ENCODE results near the gene PTPRN2. TPM values are rescaled to one million over a fixed set of nuclear protein-coding genes. Genes with fewer than 3 reads are reported as not detected.
"Not testable (repeated sequence)": the region's sequence is repeated elsewhere in the genome, so short reads cannot be mapped to it uniquely, and the experiment has no call there.

The PTPRN2 gene
- total RNA-seq, 1 donor from 2014 or later, result 7.8 TPM

DNA sequence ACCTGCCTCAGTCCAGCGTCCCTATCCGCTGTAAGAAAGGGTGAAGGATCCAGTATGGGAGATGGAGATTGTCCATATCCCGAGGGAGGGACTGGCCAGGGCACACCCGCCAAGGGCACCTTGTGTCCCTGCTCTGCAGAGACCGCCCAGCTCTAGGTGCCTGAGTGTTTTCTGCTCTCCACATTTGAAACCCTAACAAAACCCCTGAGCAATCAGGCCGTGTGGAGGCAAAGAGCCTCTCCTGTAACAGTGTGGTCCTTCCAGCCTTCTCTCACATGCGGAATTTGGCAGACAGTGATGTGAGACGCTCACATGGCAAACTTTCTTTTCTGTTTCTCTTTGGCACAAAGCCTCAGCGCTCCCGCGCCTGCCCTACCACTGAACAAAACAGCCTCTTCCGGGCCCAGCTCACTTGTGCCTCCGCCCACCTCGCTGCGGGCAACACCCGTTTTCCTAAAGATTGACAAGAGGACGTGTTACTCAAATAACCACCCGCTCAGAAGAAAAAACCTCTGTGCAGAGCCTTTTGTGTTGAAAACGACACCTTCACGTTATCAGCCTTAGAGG is 736.0 kb downstream of the PTPRN2 start:
- peak; percentile 65 for DNase-seq (ENCODE audit: low spot score)

DNA sequence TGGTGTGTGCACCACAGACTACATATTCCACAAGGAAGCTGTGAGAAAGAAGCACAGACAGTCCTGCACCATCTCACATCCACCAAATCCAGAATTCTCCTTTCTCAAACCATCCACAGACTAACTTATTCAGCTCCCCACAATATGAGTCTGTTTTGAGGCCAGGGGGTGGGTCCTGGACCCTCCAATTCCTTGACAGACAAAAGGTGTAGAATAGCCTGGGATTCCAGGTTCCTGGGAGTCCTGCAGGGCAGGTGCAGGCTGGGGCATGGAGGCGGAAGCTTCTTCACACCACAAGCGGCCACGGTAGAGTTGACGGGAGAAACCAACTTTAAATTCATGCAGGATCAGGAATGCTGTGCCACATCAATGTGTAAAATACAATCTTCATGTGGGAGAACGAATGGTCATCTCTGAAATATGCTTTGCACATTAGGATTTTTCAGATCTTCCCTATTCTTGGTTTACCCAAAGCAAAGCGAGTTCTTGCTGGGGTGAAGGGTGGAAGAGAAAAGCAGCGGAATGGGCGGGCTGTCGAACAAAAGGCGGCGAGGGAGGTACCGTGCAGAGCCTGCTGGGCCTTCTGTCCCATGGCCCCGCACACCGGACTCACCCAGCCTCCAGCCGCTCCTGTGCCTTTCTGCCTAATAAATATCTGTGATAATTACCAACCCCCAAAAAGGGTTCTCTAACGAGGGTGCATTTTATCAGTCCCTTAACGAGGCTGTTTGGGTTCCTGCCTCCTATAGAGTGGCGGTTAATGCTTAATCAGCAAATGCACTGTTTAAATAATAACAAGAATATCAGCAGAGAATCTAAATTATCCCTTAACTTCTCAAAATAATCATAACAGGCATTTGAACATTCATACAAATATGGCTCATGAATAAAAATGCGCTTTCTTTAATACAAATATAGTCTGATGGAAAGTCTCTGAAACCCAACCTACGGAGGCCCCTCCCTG is 736.9 kb downstream of the PTPRN2 start:
- no peak for DNase-seq (ENCODE audit: low spot score)

DNA sequence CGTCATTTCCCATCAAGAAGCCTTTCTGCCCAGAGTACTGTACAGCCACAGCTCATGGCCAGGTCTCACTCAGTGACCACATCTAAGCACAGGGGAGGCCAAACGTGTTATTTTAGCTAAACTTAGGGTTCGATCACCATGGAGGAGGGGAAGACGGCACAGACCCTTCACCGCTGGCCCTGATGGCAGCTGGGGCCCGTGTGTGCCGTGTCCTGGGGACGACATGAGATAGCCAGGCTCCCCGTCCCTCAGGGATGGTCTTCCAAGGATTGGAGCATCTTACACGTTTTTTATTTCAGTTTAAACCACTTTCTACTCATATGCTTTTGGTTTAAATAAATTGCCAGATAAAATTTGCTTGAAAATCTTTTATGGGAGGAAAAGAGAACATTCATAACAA is 737.9 kb downstream of the PTPRN2 start:
- DNase-seq (ENCODE audit: low spot score), result no peak

DNA sequence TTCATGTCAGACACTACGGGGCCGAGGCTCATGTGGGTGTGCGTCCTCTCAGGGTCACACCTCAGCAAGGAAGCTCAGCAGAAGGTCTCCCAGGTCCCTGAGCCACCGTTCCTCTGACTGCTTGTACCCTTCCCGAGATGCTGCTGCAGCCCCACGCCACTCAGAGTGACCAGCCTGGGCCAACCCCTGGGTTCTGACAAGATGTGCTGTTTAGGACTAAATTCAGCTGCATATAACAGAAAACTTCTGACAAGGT is 738.4 kb downstream of the PTPRN2 start:
- no peak for DNase-seq (ENCODE audit: low spot score)

DNA sequence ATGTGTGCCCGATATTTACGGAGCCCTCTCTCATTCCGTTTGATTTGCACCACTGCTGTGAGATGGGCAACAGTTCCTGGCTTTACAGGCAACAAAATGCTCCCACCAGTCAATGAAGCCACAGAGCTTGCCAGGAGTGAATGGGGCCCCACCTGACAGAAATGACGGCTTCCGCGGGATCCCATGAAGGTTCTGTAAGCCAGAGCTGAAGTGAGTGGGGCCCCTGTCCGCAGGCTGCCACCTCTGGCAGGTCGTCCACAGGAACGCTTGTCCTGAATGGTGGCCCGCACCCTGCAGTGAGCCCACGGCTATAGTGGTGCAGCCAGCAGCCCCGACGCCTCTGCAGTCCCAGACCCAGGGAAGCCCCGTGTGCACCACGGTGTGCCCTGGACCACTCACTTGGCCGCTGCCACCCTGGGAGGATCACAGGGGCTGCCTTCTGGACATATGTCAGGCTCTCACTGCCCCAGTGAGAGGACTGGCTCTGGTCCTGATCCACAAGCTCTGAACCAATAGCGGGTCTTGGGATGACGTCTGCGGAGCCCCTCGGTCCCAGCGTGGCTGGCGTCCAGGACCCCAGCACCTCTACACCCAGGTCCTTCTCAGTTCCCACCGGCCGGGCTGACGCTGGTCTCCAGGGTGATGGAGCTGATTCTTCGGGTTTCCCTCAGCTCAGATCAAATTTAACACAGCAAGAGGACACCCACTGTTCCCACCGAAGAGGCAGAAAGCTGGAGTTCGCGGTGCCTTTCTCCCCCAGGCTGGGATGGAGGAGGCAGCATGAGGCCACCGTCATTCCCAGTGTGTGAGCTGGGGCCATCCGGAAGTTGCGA is 738.9 kb downstream of the PTPRN2 start:
- no peak for DNase-seq (ENCODE audit: low spot score)

DNA sequence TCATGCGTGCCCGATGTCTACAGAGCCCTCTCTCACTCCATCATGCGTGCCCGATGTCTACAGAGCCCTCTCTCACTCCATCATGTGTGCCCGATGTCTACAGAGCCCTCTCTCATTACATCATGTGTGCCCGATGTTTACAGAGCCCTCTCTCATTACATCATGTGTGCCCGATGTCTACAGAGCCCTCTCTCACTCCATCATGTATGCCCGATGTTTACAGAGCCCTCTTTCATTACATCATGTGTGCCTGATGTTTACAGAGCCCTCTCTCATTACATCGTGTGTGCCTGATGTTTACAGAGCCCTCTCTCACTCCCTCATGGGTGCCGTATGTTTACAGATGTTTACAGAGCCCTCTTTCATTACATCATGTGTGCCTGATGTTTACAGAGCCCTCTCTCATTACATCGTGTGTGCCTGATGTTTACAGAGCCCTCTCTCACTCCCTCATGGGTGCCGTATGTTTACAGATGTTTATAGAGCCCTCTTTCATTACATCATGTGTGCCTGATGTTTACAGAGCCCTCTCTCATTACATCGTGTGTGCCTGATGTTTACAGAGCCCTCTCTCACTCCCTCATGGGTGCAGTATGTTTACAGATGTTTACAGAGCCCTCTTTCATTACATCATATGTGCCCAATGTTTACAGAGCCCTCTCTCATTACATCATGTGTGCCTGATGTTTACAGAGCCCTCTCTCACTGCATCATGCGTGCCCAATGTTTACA is 739.7 kb downstream of the PTPRN2 start:
- not testable (repeated sequence) for DNase-seq (ENCODE audit: low spot score)

DNA sequence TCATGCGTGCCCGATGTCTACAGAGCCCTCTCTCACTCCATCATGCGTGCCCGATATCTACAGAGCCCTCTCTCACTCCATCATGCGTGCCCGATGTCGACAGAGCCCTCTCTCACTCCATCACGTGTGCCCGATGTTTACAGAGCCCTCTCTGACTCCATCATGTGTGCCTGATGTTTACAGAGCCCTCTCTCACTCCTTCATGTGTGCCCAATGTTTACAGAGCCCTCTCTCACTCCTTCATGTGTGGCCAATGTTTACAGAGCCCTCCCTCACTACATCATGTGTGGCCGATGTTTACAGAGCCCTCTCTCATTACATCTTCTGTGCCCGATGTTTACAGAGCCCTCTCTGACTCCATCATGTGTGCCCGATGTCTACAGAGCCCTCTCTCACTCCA is 740.9 kb downstream of the PTPRN2 start:
- DNase-seq (ENCODE audit: low spot score), result not testable (repeated sequence)

DNA sequence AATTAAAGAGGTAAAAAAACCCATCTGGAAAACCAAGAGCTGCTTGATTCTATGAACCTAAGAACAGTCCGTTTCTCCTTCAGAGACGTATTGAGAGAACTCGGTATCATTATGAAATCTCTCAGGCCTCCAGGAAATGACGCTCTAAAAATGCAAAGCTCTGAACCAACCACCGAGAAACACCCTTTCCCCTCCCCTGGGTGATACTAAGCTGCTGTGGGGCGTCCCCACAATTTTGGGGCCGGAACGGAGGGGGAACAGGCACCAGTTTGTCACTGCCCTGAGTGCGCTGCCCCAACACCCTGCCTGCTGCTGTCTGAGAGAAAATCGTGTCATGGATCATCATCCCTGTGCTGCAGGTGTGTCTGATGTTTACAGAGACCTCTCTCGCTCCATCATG is 741.4 kb downstream of the PTPRN2 start:
- DNase-seq (ENCODE audit: low spot score), result no peak

DNA sequence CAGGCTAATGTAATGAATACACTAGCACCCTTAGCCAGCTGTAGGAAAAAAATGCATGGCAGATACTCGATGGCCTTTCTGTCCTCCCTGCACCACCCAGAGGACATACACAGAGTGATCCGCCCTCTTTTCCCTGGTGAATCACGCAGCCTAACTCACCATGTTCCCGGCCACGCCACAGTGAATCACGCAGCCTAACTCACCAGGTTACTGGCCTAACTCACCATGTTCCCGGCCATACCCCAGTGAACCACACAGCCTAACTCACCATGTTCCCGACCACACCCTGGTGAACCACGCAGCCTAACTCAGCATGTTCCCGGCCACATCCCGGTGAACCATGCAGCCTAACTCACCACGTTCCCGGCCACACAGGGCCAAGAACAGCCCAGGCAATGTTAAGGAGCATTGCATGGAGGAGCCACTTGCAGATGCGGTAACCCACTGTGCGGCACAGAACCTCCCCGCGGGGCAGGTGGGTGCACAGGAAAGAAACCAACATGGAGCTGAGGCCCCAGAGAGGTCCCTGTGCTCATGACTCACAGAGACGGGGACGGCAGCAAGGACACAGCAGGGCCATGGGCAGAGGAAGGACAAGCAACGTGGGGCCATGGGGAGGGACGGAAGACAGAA is 742.3 kb downstream of the PTPRN2 start:
- no peak for DNase-seq (ENCODE audit: low spot score)

DNA sequence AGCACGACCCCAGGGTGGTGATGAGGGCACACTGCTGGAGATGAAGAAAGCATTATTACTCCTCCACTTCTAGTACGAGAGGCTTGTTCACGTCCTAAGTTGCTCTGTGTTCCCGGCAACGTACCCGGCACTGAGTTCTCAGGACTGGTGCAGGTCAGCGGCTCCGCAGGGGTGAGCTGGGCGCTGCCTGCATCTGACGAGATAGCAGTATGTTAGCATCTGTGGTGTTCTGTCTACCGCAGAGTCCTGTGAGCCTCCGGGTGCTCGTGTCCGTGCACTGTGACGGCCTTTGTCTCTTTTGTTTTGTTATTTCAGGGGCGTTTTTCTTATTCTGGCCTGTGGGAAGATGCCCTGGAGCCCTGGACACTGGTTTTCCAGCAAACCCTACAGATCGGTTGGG is 743.0 kb downstream of the PTPRN2 start:
- DNase-seq (ENCODE audit: low spot score), result no peak

DNA sequence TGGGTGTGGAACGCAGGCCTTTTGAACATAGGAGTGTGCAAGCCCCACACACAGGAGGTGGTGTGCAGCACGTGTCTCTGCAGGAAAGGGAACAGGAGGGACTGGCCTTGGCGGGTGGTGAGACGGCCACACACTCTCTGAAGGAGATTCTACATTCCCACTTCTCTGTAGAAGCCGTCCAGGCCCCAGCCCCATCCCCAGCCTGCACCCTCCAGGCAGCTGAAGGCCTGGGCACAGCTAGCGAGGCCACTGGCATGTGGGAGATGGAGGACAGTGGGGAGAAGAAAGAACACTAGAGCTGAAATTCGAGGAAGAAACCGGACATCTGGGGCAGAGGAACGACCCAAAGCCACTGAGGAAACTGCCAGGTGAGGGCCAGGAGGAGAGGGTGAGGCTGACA is 743.5 kb downstream of the PTPRN2 start:
- no peak for DNase-seq (ENCODE audit: low spot score)

DNA sequence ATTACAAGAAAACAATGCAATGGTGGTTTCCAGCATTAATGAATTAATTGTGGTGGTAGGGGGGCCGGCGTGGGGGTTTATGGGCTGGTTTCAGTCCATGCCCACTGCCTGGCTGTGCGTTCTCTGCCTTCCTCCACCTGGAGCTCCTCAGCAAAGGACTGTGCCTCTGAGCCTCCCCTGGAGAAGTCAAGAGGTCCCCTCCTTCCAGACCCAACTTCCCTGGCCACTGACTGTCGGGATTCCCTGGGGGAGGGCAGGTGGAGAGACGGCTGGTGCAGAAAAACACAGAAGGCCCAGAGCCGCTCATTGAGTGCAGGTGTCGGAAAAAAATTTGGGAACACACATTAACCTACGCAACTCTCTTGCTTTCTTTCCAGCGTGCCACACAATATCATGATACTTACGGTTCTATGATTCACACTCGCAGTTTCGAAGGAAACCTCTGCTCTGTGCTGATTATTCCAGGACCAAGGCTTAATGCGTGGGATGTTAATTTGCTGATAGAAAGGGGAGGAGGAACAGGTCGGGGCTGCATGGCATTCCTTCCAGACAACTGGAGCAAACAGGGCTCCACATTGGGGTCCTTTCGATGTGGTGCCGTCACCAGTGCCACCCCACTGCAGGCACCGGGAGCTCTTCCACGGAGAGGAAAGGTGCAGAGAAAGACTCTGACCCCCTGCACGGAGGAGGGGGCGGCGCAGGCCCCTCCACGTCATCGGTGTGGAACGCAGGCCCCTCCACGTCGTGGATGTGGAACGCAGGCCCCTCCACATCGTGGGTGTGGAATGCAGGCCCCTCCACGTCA is 744.1 kb downstream of the PTPRN2 start:
- DNase-seq (ENCODE audit: low spot score), result no peak

DNA sequence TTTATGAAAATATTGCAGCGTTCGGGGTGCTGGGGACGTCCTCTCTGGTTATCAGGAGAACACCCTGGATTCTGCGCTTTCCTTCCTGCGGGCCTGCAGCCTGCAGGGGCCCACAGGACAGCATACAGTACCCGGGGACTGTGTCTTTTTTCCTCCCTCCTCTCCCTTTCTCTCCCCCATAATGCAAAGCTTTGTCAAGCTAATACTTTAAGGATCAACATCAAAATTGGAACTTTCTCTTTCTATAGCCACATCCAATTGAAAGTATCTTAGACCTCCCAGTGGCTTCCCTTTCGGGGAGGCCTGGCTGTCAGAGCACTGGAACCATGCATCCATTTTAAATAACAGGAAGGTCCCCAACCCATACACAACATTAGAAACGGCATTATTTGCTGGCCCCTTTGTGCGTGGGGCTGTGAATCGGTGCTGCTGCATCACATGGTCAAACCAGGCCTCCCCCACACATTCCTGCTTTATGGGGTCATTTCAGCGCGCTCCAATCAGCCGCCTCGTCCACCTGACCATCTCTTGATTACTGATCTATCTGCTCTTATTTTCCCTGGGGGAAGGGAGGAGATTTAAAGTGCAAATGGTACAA is 745.8 kb downstream of the PTPRN2 start:
- no peak for DNase-seq (ENCODE audit: low spot score)

DNA sequence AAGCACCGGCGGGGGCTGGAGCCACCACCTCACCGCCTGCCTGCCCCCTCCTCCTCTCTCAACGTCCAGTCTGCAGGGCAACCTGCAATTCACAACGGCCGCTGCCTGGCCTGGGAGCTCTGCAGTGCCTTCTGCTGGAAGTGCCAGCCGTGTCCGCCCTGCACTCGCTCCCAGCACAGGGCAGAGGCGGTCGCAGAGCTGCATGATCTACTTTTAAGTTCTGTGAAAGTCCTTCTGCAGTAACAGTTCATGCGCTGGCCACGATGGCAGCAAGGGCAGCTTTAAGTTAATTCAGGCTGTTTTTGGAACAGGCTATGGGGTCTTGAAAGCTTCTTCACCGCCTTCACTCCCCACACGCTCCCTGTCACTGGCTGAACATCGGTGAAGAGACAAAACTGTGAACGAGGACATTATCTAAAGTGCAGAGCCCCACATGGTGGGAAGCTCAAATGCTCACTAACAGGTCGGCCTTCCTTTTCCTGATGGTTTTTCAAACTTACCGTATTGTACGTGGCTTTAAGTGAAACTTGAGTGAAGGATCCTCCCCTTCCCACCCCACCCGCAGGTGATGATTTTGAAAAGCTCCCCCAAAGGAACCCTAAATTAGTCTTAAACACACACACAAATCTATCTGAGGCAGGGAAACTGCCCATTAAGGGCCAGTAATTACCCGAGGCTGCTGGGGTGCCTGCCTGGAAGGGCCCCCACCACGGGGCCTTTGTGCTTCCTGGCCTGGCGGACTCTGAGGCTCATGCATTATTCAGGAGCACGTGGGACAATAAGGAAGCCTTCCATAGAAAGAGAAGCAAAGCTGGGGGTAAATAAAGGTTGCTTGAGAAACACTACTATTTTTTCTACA is 746.5 kb downstream of the PTPRN2 start:
- no peak for DNase-seq (ENCODE audit: low spot score)

DNA sequence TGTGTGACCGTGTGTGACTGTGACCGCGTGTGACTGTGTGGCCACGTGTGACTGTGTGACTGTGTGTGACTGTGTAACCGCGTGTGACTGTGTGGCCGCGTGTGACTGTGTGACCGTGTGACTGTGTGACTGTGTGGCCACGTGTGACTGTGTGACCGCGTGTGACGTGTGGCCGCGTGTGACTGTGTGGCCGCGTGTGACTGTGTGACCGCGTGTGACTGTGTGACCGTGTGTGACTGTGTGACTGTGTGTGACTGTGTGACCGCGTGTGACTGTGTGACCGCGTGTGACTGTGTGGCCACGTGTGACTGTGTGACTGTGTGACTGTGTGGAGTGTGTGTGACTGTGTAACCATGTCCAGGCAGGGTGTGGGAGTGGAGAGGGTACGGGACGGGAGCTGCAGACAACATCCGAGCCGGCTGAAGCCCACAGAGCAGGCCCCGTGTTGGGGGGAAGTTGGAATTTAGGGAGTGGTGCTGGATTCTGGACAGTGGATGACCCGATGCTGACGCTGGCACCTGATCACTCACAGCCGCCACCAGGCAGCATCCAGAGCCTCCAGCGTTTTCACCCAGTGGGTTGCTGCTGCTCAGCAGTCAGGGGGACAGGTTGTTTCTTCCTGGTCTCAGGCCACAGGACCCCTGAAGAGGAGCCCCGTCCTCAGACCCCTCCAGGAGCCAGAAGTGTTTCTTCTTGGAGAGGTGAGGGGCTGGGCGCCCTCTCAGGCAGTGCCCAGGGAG is 747.3 kb downstream of the PTPRN2 start:
- DNase-seq (ENCODE audit: low spot score), result no peak

DNA sequence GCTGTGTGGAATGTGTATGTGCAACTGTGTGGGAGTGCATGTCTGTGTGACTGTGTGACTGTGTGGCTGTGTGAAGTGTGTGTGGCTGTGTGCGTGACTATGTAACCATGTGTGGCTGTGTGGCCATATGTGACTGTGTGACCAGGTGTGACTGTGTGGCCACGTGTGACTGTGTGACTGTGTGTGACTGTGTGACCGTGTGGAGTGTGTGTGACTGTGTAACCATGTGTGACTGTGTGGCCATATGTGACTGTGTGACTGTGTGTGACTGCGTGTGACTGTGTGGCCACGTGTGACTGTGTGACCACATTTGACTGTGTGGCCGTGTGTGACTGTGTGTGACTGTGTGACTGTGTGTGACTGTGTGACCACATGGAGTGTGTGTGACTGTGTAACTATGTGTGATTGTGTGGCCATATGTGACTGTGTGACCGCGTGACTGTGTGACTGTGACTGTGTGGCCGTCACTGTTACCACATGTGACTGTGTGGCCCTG is 747.9 kb downstream of the PTPRN2 start:
- DNase-seq (ENCODE audit: low spot score), result no peak

DNA sequence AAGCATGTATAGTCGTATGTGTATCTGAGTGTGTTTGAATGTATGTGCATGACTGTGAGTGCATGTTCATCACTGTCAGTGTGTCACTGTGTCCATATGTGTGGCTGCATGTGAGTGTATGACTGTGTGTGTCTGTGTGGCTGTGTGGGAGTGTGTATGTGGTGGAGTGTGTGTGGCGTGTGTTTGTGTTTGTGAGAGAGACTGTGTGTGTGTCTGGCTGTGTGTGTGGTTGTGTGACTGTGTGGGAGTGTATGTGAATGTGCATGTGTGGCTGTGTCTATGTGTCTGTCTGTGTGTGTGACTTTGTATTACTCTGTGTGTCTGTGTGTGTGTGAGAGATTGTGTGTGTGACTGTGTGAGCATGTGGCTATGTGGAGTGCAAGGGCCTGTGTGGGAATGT is 748.4 kb downstream of the PTPRN2 start:
- DNase-seq (ENCODE audit: low spot score), result no peak

DNA sequence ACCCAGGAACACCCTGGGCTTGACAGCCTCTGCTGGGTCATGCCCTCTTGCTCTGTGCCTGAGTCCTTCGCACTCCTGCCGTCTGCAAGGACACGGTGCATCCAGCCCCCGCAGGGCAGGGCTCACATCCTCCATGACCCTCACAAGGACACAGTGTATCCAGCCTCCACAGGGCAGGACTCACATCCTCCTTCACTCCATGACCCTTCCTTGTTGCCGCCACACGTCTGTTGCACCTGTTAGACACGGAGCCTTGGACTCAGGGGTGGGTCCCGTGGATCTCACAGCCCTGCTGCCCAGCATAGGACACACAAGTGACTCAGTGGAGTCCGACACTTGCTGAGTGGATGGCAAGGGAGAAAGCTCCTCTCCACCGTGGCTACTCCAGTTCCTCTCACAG is 750.1 kb downstream of the PTPRN2 start:
- no peak for DNase-seq (ENCODE audit: low spot score)
